Type B pancreatic cell (in vitro differentiated cells): Measurements from ENCODE around the gene LRP6. TPM values are rescaled to one million over a fixed set of nuclear protein-coding genes. Genes with fewer than 3 reads are reported as not detected.

Source experiments
- DNase-seq: peaks from one replicate; pipeline ENCODE4 v3.0.0; 2021; ENCODE audit warnings: mixed read lengths; ENCODE audit not compliant: unreplicated experiment; ENCODE audit errors: extremely low spot score
- H3K27ac Mint-ChIP-seq: 2 replicates; pipeline ENCODE4 v1.8.0; 2021; ENCODE audit warnings: mild to moderate bottlenecking, mixed read lengths
- H3K27me3 Mint-ChIP-seq: 2 replicates; pipeline ENCODE4 v1.8.0; 2021; ENCODE audit warnings: mixed read lengths
- H3K36me3 Mint-ChIP-seq: 2 replicates; pipeline ENCODE4 v1.8.0; 2021; ENCODE audit warnings: mixed read lengths
- H3K4me1 Mint-ChIP-seq: one replicate; pipeline ENCODE4 v1.8.0; 2021; ENCODE audit warnings: mixed read lengths; ENCODE audit not compliant: unreplicated experiment
- H3K4me3 Mint-ChIP-seq: 2 replicates; pipeline ENCODE4 v1.8.0; 2021; ENCODE audit warnings: mild to moderate bottlenecking, mixed read lengths
- H3K9me3 Mint-ChIP-seq: 2 replicates; pipeline ENCODE4 v1.8.0; 2021; ENCODE audit warnings: mixed read lengths
- CTCF ChIP-seq: fragments of 200-600 bp; sonication (generic); conservative IDR thresholded peaks from 2 replicates; pipeline ENCODE4 v1.5.0; 2021; ENCODE audit warnings: antibody characterized with exemption, mild to moderate bottlenecking
- total RNA-seq: library from RNA; stranded (reverse); gene quantifications from 2 replicates; pipeline ENCODE4 v1.2.1, GENCODE V29; 2021; ENCODE audit warnings: low replicate concordance

Gene LRP6
- total RNA-seq, 1 donor from 2014 or later = 57.7 TPM

GRCh38 chr12:12083688-12084087 lies 183.2 kb downstream of the LRP6 start:
- peaks cover 2% of the 10 kb centered on the region for H3K27me3 Mint-ChIP-seq
- no peak for TF ChIP-seq CTCF
- H3K4me1 Mint-ChIP-seq = peaks cover 19% of the 10 kb centered on the region
- no peaks in the 10 kb centered on the region for H3K9me3 Mint-ChIP-seq
- H3K4me3 Mint-ChIP-seq = no peak overlapping the region
- H3K36me3 Mint-ChIP-seq = no peaks in the 10 kb centered on the region
- DNase-seq = no peak
- no peak overlapping the region for H3K27ac Mint-ChIP-seq

GRCh38 chr12:12081836-12082497 lies 184.9 kb downstream of the LRP6 start:
- Mint-ChIP-seq H3K4me3 (no peak overlapping the region), H3K27me3 (peaks cover 2% of the 10 kb centered on the region), H3K36me3 (no peaks in the 10 kb centered on the region), H3K27ac (no peak overlapping the region), H3K4me1 (peaks cover 8% of the 10 kb centered on the region), H3K9me3 (no peaks in the 10 kb centered on the region)
- TF ChIP-seq CTCF = peak; percentile 45
- DNase-seq = no peak

GRCh38 chr12:12079291-12079690 lies 187.6 kb downstream of the LRP6 start:
- no peak for DNase-seq
- H3K4me1 Mint-ChIP-seq = no peaks in the 10 kb centered on the region
- H3K36me3 Mint-ChIP-seq = no peaks in the 10 kb centered on the region
- no peaks in the 10 kb centered on the region for H3K9me3 Mint-ChIP-seq
- H3K27me3 Mint-ChIP-seq = peaks cover 2% of the 10 kb centered on the region
- H3K27ac Mint-ChIP-seq = no peak overlapping the region
- TF ChIP-seq CTCF = no peak
- H3K4me3 Mint-ChIP-seq = no peak overlapping the region

- peak overlapping the region; percentile 88 for H3K27ac Mint-ChIP-seq
- no peaks in the 10 kb centered on the region for H3K9me3 Mint-ChIP-seq
- H3K36me3 Mint-ChIP-seq = no peaks in the 10 kb centered on the region
- H3K4me1 Mint-ChIP-seq = no peaks in the 10 kb centered on the region
- H3K27me3 Mint-ChIP-seq = peaks cover 9% of the 10 kb centered on the region
- DNase-seq = no peak
- no peak for TF ChIP-seq CTCF
- peak overlapping the region; percentile 56 for H3K4me3 Mint-ChIP-seq
Observed at GRCh38 chr12:12072064-12072760, 194.6 kb downstream of the LRP6 start.

- Mint-ChIP-seq H3K27ac (peak within 1 kb of the TSS; percentile 88), H3K4me3 (peak within 1 kb of the TSS; percentile 51), H3K4me1 (no peaks in the 10 kb centered on the region), H3K9me3 (no peaks in the 10 kb centered on the region), H3K27me3 (peaks cover 9% of the 10 kb centered on the region), H3K36me3 (no peaks in the 10 kb centered on the region)
- no peak for DNase-seq
- no peak for TF ChIP-seq CTCF
Observed at GRCh38 chr12:12070674-12071656, 195.9 kb downstream of the LRP6 start, which contains the start of gene BCL2L14. Gene BCL2L14 (plus strand): TSS chr12:12070939. CDS start chr12:12079306, 8,367 bp downstream.
